CD14-positive monocyte (primary cell): ENCODE data around the gene GALC. TPM values are rescaled to one million over a fixed set of nuclear protein-coding genes. Genes with fewer than 3 reads are reported as not detected.

Source experiments
- DNase-seq, 3 donors: peaks; one replicate each; pipeline ENCODE4 v3.0.0-alpha.2; 2011 to 2022
- H2AFZ ChIP-seq: 2 replicates; pipeline ENCODE4 v1.6.0; 2012; ENCODE audit warnings: mild to moderate bottlenecking, low read depth, low read length, inconsistent platforms; ENCODE audit not compliant: insufficient read depth, poor library complexity, severe bottlenecking
- H3K27ac ChIP-seq, 2 donors: 1 replicate in 1 of 2; 2 replicates in 1 of 2; pipeline ENCODE4 v1.5.1; 2012 to 2013; ENCODE audit warnings: low read length in 2 of 2, control low read depth in 1 of 2, inconsistent platforms in 1 of 2, low read depth in 1 of 2, mild to moderate bottlenecking in 1 of 2
- H3K27me3 ChIP-seq, 2 donors: one replicate each; pipeline versions ENCODE4 v1.6.0 to v1.6.1; 2011 to 2013; ENCODE audit warnings: low read length in 2 of 2; ENCODE audit not compliant: control insufficient read depth in 2 of 2, insufficient read depth in 2 of 2
- H3K36me3 ChIP-seq, 2 donors: replicated peaks in 1 of 2; 1 replicate in 1 of 2; 2 replicates in 1 of 2; pipeline versions ENCODE4 v1.5.1 to v1.6.1; 2012 to 2013; ENCODE audit warnings: low read length in 2 of 2, control low read depth in 1 of 2, inconsistent platforms in 1 of 2, mild to moderate bottlenecking in 1 of 2; ENCODE audit not compliant: insufficient read depth in 2 of 2, control insufficient read depth in 1 of 2
- H3K4me1 ChIP-seq, 2 donors: 1 replicate in 1 of 2; 2 replicates in 1 of 2; pipeline versions ENCODE4 v1.5.1 to v1.6.1; 2012 to 2013; ENCODE audit warnings: low read length in 2 of 2, control low read depth in 1 of 2, inconsistent platforms in 1 of 2, mild to moderate bottlenecking in 1 of 2, moderate library complexity in 1 of 2; ENCODE audit not compliant: insufficient read depth in 2 of 2, control insufficient read depth in 1 of 2
- H3K4me2 ChIP-seq: replicated peaks from 2 replicates; pipeline ENCODE3; 2012; ENCODE audit warnings: low read length, moderate library complexity, mild to moderate bottlenecking; ENCODE audit not compliant: poor library complexity, severe bottlenecking; ENCODE audit errors: extremely low read depth
- H3K4me3 ChIP-seq, 3 experiments: fragments of 200-600 bp in 1 of 3; sonication (generic) in 1 of 3; replicated peaks in 1 of 3; 1 replicate in 2 of 3; 2 replicates in 1 of 3; pipeline ENCODE4 v1.5.1; 2011 to 2013; ENCODE audit warnings: low read length in 3 of 3, mild to moderate bottlenecking in 3 of 3, control low read depth in 2 of 3, low read depth in 2 of 3, inconsistent platforms in 1 of 3, moderate library complexity in 1 of 3
- H3K79me2 ChIP-seq: 2 replicates; pipeline ENCODE4 v1.6.0; 2012; ENCODE audit warnings: mild to moderate bottlenecking, control low read depth, inconsistent platforms, low read length, moderate library complexity; ENCODE audit not compliant: insufficient read depth
- H3K9ac ChIP-seq: 2 replicates; pipeline ENCODE4 v1.6.0; 2017; ENCODE audit warnings: low read length, mild to moderate bottlenecking; ENCODE audit not compliant: insufficient read depth, poor library complexity, severe bottlenecking
- H3K9me3 ChIP-seq, 2 donors: replicated peaks in 1 of 2; 1 replicate in 1 of 2; 2 replicates in 1 of 2; pipeline versions ENCODE4 v1.5.1 to v1.6.1; 2012 to 2013; ENCODE audit warnings: low read length in 2 of 2, control low read depth in 1 of 2; ENCODE audit not compliant: control insufficient read depth in 1 of 2, insufficient read depth in 1 of 2
- H4K20me1 ChIP-seq: 2 replicates; pipeline ENCODE4 v1.6.0; 2012; ENCODE audit warnings: mild to moderate bottlenecking, low read length, control low read depth, moderate library complexity; ENCODE audit not compliant: insufficient read depth
- H3K27ac Mint-ChIP-seq, 7 donors: one replicate each; pipeline ENCODE4 v1.8.0; 2020; ENCODE audit warnings: mild to moderate bottlenecking in 7 of 7, mixed read lengths in 7 of 7, moderate library complexity in 6 of 7, inconsistent platforms in 2 of 7
- H3K27me3 Mint-ChIP-seq, 3 donors: one replicate each; pipeline ENCODE4 v1.8.0; 2021 to 2022; ENCODE audit warnings: low read depth in 3 of 3, mild to moderate bottlenecking in 3 of 3, mixed read lengths in 3 of 3, moderate library complexity in 3 of 3, inconsistent platforms in 1 of 3
- H3K36me3 Mint-ChIP-seq, 2 donors: one replicate each; pipeline ENCODE4 v1.8.0; 2020; ENCODE audit warnings: mixed read lengths in 2 of 2, inconsistent platforms in 1 of 2, mild to moderate bottlenecking in 1 of 2
- H3K4me1 Mint-ChIP-seq: one replicate; pipeline ENCODE4 v1.8.0; 2020; ENCODE audit warnings: mild to moderate bottlenecking, mixed read lengths
- H3K4me3 Mint-ChIP-seq, 2 donors: one replicate each; pipeline ENCODE4 v1.8.0; 2020; ENCODE audit warnings: mild to moderate bottlenecking in 2 of 2, mixed read lengths in 2 of 2, moderate library complexity in 1 of 2
- H3K9me3 Mint-ChIP-seq, 7 donors: one replicate each; pipeline ENCODE4 v1.8.0; 2020 to 2022; ENCODE audit warnings: mixed read lengths in 7 of 7, mild to moderate bottlenecking in 6 of 7, moderate library complexity in 6 of 7, inconsistent platforms in 2 of 7
- CTCF ChIP-seq: fragments of 200-600 bp; IDR thresholded peaks from one replicate; pipeline ENCODE4 v1.8.0; 2022; ENCODE audit warnings: antibody characterized with exemption, mild to moderate bottlenecking
- WGBS: methylation state at CpG from one replicate; pipeline ENCODE4 v1.1.5; 2013; ENCODE audit warnings: missing lambda C conversion rate; ENCODE audit not compliant: insufficient coverage; 5-methylcytosine and 5-hydroxymethylcytosine counted together
- intact Hi-C, 2 donors: fragments of 100-400 bp; cut with micrococcal nuclease; formaldehyde crosslinking; loops; one replicate each; pipeline versions ENCODE4 v1.15.0 to v1.15.1; 2023
- polyA plus RNA-seq, 3 donors: library from polyadenylated mRNA; depleted of rRNA in 1 of 3; unstranded in 2 of 3; stranded (reverse) in 1 of 3; fragments of 300-500 nt in 2 of 3; fragments of >200 nt in 1 of 3; fragmentation: Illumina TruSeq in 2 of 3; gene quantifications; 1 replicate in 2 of 3; 2 replicates in 1 of 3; pipeline ENCODE4 v1.2.3, GENCODE V29; 2012 to 2021

GALC gene
- polyA plus RNA-seq, 3 donors: 28.6 to 40.6 (median 33.8) TPM

DNA sequence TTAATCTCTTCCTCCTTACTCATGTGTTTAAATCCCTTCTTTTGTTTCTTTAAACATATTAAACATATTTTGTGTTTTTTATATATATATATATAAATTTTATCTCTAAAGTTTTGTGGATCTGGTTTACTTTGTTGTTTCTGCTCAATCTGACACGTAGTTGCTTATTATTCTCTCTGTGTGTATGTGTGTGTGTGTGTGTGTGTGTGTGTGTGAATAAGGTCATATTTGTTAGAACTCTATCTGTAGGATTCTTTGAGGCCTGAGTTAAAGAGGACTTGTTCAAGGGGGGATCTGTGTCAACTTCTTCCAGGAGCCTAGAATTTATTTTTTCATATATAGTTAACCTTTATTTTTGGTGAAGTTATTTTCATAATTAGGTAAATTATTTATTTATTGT, 14.6 kb upstream of the GALC start:
- Histone ChIP-seq H3K36me3 (peaks cover 26% of the 10 kb centered on the region in 2 donors), H2AFZ (no peak overlapping the region), H3K27me3 (no peaks in the 10 kb centered on the region), H3K4me1 (peaks cover 44 to 72% of the 10 kb centered on the region in 2 donors), H3K4me3 (peak overlapping the region in 1 of 3 experiments; percentile 66), H3K27ac (no peak overlapping the region), H4K20me1 (peaks cover 23% of the 10 kb centered on the region), H3K9ac (no peak overlapping the region), H3K79me2 (peaks cover 83% of the 10 kb centered on the region), H3K4me2 (peak overlapping the region; percentile 72), H3K9me3 (no peaks in the 10 kb centered on the region)
- peaks cover 70% of the 10 kb centered on the region for H3K4me1 Mint-ChIP-seq
- no peaks in the 10 kb centered on the region for H3K9me3 Mint-ChIP-seq
- DNase-seq: no peak
- intact Hi-C loops: loop anchor here in 1 of 2 donors (10.0 kb wide), 1 partner anchor 377 kb away; the partner anchor contains the start of gene SPATA7
- peaks cover 0 to 1% (median 0%) of the 10 kb centered on the region in 3 donors for H3K27me3 Mint-ChIP-seq
- H3K27ac Mint-ChIP-seq: peak overlapping the region in 4 of 7 donors; percentile 88 to 94 (median 91)
- no peak for TF ChIP-seq CTCF
- WGBS: no CpG with 5 or more reads among the region's 1 CpG
- peaks cover 40 to 46% of the 10 kb centered on the region in 2 donors for H3K36me3 Mint-ChIP-seq
- peak overlapping the region; percentile 51 to 85 for H3K4me3 Mint-ChIP-seq

DNA sequence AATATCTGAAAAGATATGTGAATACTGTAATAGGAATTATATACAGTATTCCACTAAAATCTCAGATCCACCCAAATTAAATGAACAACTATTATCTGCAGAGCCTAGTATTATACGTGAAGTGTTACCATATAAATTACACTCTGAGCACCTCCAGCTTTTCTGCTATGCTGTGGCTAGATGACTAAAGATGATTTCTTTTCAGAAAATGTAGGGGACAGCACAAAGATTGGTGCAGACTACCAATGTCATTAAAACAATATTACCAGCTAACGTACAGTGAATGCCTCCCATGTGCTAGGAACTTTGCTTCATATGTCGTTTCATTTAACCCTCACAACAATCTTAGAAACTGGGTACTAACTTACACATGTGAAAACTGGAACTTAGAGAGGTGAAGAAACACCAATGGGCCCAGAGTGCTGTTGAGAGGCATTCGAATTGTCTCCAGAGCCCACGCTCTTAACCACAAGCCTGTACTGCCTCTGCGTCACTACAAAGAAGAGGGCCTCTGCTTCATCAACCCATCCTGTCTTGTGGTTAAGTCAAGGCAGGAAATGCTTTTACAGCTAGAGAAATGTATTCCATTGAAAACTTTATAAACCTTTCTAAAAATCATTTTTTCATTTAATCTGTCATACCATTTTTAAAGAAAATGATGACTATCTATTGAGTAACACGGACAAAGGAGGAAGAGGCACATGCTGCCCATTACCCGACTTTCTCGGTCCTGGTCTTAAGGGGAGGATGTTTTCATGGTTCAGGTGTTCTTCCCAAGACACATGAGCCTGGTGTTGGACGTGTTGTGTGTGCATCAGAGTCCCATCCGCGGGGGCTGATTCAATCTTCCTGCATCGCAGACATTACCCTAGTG, 13.2 kb upstream of the GALC start:
- peaks cover 0 to 1% (median 0%) of the 10 kb centered on the region in 3 donors for H3K27me3 Mint-ChIP-seq
- peak overlapping the region; percentile 7 for H2AFZ ChIP-seq
- DNase-seq: peak; percentile 79 to 90 (median 90)
- H3K4me3 Mint-ChIP-seq: peak overlapping the region; percentile 70 to 86
- peaks cover 58 to 81% of the 10 kb centered on the region in 2 donors for H3K4me1 ChIP-seq
- H3K9ac ChIP-seq: peak overlapping the region; percentile 66
- 0% methylated on average over 1 of the region's 13 CpGs for WGBS
- H3K27me3 ChIP-seq: no peaks in the 10 kb centered on the region
- H3K36me3 Mint-ChIP-seq: peaks cover 30 to 33% of the 10 kb centered on the region in 2 donors
- peak overlapping the region; percentile 90 to 96 (median 92) for H3K27ac Mint-ChIP-seq
- H3K79me2 ChIP-seq: peaks cover 74% of the 10 kb centered on the region
- peaks cover 12% of the 10 kb centered on the region for H4K20me1 ChIP-seq
- H3K4me2 ChIP-seq: peak overlapping the region; percentile 72
- intact Hi-C loops: loop anchor here in 1 of 2 donors (10.0 kb wide), 1 partner anchor 379 kb away; the partner anchor contains the start of gene SPATA7
- H3K4me1 Mint-ChIP-seq: peaks cover 76% of the 10 kb centered on the region
- peaks cover 0 to 2% (median 0%) of the 10 kb centered on the region in 7 donors for H3K9me3 Mint-ChIP-seq
- H3K4me3 ChIP-seq: peak overlapping the region; percentile 63 to 99 (median 86)
- TF ChIP-seq CTCF: no peak
- no peaks in the 10 kb centered on the region for H3K9me3 ChIP-seq
- peaks cover 12 to 16% of the 10 kb centered on the region in 2 donors for H3K36me3 ChIP-seq
- H3K27ac ChIP-seq: peak overlapping the region; percentile 79 to 89
